Transverse colon (tissue), 4 donors: ENCODE measurements around the gene NUDT8. TPM values are rescaled to one million over a fixed set of nuclear protein-coding genes. Genes with fewer than 3 reads are reported as not detected.
"Not testable (repeated sequence)": the region's sequence is repeated elsewhere in the genome, so short reads cannot be mapped to it uniquely, and the experiment has no call there.

ENCODE experiments used
- DNase-seq: peaks from one replicate; pipeline ENCODE4 v3.0.0-alpha.2; 2019
- H3K27ac ChIP-seq, 4 donors: fragments of 200-600 bp; sonication (generic); 2 replicates each; pipeline ENCODE4 v1.5.1; 2016 to 2018; ENCODE audit warnings: inconsistent platforms in 4 of 4
- H3K27me3 ChIP-seq: fragments of 200-600 bp; sonication (generic); 2 replicates; pipeline ENCODE4 v1.5.1; 2017; ENCODE audit warnings: inconsistent platforms
- H3K36me3 ChIP-seq, 4 donors: fragments of 200-600 bp; sonication (generic); 2 replicates each; pipeline ENCODE4 v1.5.1; 2017 to 2019; ENCODE audit warnings: inconsistent platforms in 4 of 4
- H3K4me1 ChIP-seq, 4 donors: fragments of 200-600 bp; sonication (generic); 2 replicates each; pipeline ENCODE4 v1.5.1; 2017 to 2020; ENCODE audit warnings: inconsistent platforms in 4 of 4
- H3K4me3 ChIP-seq, 4 donors: fragments of 200-600 bp; sonication (generic); 1 replicate in 1 of 4; 2 replicates in 3 of 4; pipeline versions ENCODE4 v1.5.1 to v1.6.1; 2017 to 2019; ENCODE audit warnings: inconsistent platforms in 4 of 4
- H3K9me3 ChIP-seq, 2 donors: fragments of 200-600 bp; sonication (generic); 2 replicates each; pipeline ENCODE4 v1.5.1; 2017 to 2019; ENCODE audit warnings: inconsistent platforms in 2 of 2
- CTCF ChIP-seq, 5 experiments: fragments of 200-600 bp in 3 of 5; fragments of 450-650 bp in 2 of 5; sonication (generic) in 3 of 5; IDR thresholded peaks; 1 replicate in 2 of 5; 2 replicates in 3 of 5; pipeline ENCODE4 v1.5.1; 2016 to 2017; ENCODE audit warnings: antibody characterized with exemption in 5 of 5, inconsistent platforms in 3 of 5, mild to moderate bottlenecking in 2 of 5, moderate library complexity in 1 of 5
- EP300 ChIP-seq: sonication (generic); formaldehyde crosslinking; IDR thresholded peaks from one replicate; pipeline ENCODE4 v1.6.1; 2017; ENCODE audit warnings: antibody characterized with exemption, low read depth
- POLR2A ChIP-seq: fragments of 450-650 bp; IDR thresholded peaks from one replicate; pipeline ENCODE4 v1.6.1; 2016; ENCODE audit warnings: antibody characterized with exemption, mild to moderate bottlenecking, moderate library complexity
- POLR2AphosphoS5 ChIP-seq, 3 donors: sonication (generic); formaldehyde crosslinking; IDR thresholded peaks; one replicate each; pipeline ENCODE4 v1.6.1; 2016; ENCODE audit warnings: antibody characterized with exemption in 3 of 3
- WGBS, 2 donors: methylation state at CpG; one replicate each; pipeline ENCODE4 v1.1.5; 2018; ENCODE audit warnings: low coverage in 1 of 2; 5-methylcytosine and 5-hydroxymethylcytosine counted together
- in situ Hi-C, 4 donors: fragments of 200-750 bp; cut with MboI; loops; one replicate each; pipeline versions ENCODE4 v1.15.0 to v1.15.1; 2017; ENCODE audit warnings: low sequenced_read_pairs in 3 of 4, low pct_ligation_motif_present in 1 of 4, low pct_unique_long_range_greater_than_20kb in 1 of 4
- intact Hi-C: fragments of 100-400 bp; cut with DNase I; formaldehyde crosslinking; loops from one replicate; pipeline ENCODE4 v1.15.1; 2023; ENCODE audit warnings: low total_unique reads
- total RNA-seq, 4 donors: library from RNA; depleted of rRNA; stranded (reverse); fragments of >200 nt; gene quantifications; one replicate each; pipeline ENCODE4 v1.1.0, GENCODE V29; 2016

NUDT8 gene
- total RNA-seq, 4 donors from 2014 or later: 21.3 to 68.5 (median 26.9) TPM

GRCh38 chr11:67606492-67607295 lies 23.0 kb downstream of the NUDT8 start, which contains the start of gene NDUFV1:
NDUFV1 (plus strand) TSS chr11:67606936; CDS start chr11:67607005, 69 bp downstream.
- WGBS, 2 donors: 0% methylated on average over 6 to 67 of the region's 69 CpGs
- in situ Hi-C loops: no loop called here
- H3K4me1 ChIP-seq: peaks cover 7 to 20% (median 17%) of the 10 kb centered on the region in 4 donors
- H3K27ac ChIP-seq: peak within 1 kb of the TSS; percentile 85 to 93 (median 90)
- H3K4me3 ChIP-seq: peak within 1 kb of the TSS; percentile 81 to 99 (median 94)
- no peaks in the 10 kb centered on the region for H3K9me3 ChIP-seq
- peaks cover 0 to 3% (median 0%) of the 10 kb centered on the region in 4 donors for H3K36me3 ChIP-seq
- H3K27me3 ChIP-seq: no peaks in the 10 kb centered on the region
- intact Hi-C loops: no loop called here
- TF ChIP-seq POLR2A (peak; percentile 90), CTCF (IDR thresholded peaks at IDR 0.05) (peak; percentile 56 to 93 (median 81)), EP300 (no peak), POLR2AphosphoS5 (IDR thresholded peaks at IDR 0.05) (peak; percentile 92 to 96 (median 95))
- DNase-seq: peak; percentile 98

GRCh38 chr11:67606093-67606491 lies 23.6 kb downstream of the NUDT8 start:
- Histone ChIP-seq H3K36me3 (peaks cover 0 to 3% (median 0%) of the 10 kb centered on the region in 4 donors), H3K4me1 (peaks cover 7 to 20% (median 17%) of the 10 kb centered on the region in 4 donors), H3K27me3 (no peaks in the 10 kb centered on the region), H3K9me3 (no peaks in the 10 kb centered on the region), H3K4me3 (peak overlapping the region in 3 of 4 donors; percentile 81 to 99 (median 97)), H3K27ac (peak overlapping the region; percentile 85 to 93 (median 90))
- intact Hi-C loops (no loop called here), in situ Hi-C loops (no loop called here)
- DNase-seq: no peak
- WGBS, 2 donors: 36 to 68% methylated on average over 5 to 17 of the region's 17 CpGs
- no peak for TF ChIP-seq EP300
- no peak for TF ChIP-seq POLR2A
- no peak for TF ChIP-seq CTCF (IDR thresholded peaks at IDR 0.05)
- TF ChIP-seq POLR2AphosphoS5 (IDR thresholded peaks at IDR 0.05): no peak

GRCh38 chr11:67605231-67606011 lies 24.3 kb downstream of the NUDT8 start:
- Histone ChIP-seq H3K4me3 (no peak overlapping the region), H3K4me1 (peaks cover 7 to 20% (median 17%) of the 10 kb centered on the region in 4 donors), H3K9me3 (no peaks in the 10 kb centered on the region), H3K27ac (peak overlapping the region in 1 of 4 donors; percentile 91), H3K36me3 (peaks cover 0 to under 1% (median 0%) of the 10 kb centered on the region in 4 donors), H3K27me3 (no peaks in the 10 kb centered on the region)
- intact Hi-C loops (no loop called here), in situ Hi-C loops (no loop called here)
- DNase-seq: no peak
- WGBS, 2 donors: 72 to 78% methylated on average over 8 to 11 of the region's 11 CpGs
- TF ChIP-seq CTCF (IDR thresholded peaks at IDR 0.05) (no peak), POLR2A (no peak), POLR2AphosphoS5 (IDR thresholded peaks at IDR 0.05) (no peak), EP300 (no peak)

- WGBS, 2 donors: 71% methylated on average over 2 of the region's 2 CpGs; no CpG with 5 or more reads in 1 of the 2 donors
- in situ Hi-C loops: no loop called here
- Histone ChIP-seq H3K4me1 (peaks cover 7 to 20% (median 17%) of the 10 kb centered on the region in 4 donors), H3K4me3 (no peak overlapping the region), H3K9me3 (no peaks in the 10 kb centered on the region), H3K27ac (no peak overlapping the region), H3K36me3 (no peaks in the 10 kb centered on the region), H3K27me3 (no peaks in the 10 kb centered on the region)
- DNase-seq: no peak
- intact Hi-C loops: no loop called here
- TF ChIP-seq CTCF (IDR thresholded peaks at IDR 0.05): no peak
- TF ChIP-seq POLR2AphosphoS5 (IDR thresholded peaks at IDR 0.05): no peak
- TF ChIP-seq EP300: no peak
- TF ChIP-seq POLR2A: no peak
These were observed 24.9 kb downstream of the NUDT8 start for GRCh38 chr11:67604815-67605214.

GRCh38 chr11:67604119-67604518 lies 25.6 kb downstream of the NUDT8 start:
- H3K9me3 ChIP-seq, DNase-seq, H3K27ac ChIP-seq, in situ Hi-C loops, H3K36me3 ChIP-seq, H3K27me3 ChIP-seq, H3K4me3 ChIP-seq, intact Hi-C loops: not testable (repeated sequence)
- H3K4me1 ChIP-seq: peaks cover 7 to 20% (median 17%) of the 10 kb centered on the region in 4 donors
- 63 to 68% methylated on average over 2 of the region's 4 CpGs for WGBS, 2 donors
